Daoy (cell line): ENCODE measurements around the gene DMRTC2. TPM values are rescaled to one million over a fixed set of nuclear protein-coding genes. Genes with fewer than 3 reads are reported as not detected.

ENCODE experiments used
- DNase-seq: peaks from one replicate; pipeline ENCODE4 v3.0.0-alpha.2; 2015; ENCODE audit warnings: low read depth
- total RNA-seq: library from RNA; depleted of rRNA; stranded (reverse); fragments of >200 nt; shearing (Covaris generic); gene quantifications from 2 replicates; pipeline ENCODE4 v1.2.3, GENCODE V29; 2014; rRNA removed

The DMRTC2 gene
- total RNA-seq, 1 experiment from 2014 or later: not detected

- DNase-seq: no peak
Measured at GRCh38 chr19:41890936-41891335, 46.1 kb downstream of the DMRTC2 start.

- no peak for DNase-seq
Measured at GRCh38 chr19:41892173-41892902, 47.5 kb downstream of the DMRTC2 start.

DNA sequence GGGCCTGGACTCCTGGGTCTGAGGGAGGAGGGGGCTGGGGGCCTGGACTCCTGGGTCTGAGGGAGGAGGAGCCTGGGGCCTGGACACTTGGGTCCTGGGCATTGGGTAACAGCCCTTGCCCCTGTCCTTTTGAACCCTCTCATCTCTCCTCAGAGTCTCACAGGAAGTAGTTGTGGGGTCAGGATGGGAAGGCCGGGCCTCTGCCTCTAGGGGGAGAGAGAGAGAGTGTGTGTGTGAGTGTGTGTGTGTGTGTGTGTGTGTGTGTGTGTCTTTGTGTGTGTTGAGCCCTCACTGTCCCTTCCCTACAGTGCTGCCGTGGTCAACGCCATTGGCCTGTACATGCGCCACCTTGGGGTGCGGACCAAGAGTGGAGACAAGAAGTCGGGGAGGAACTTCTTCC, 49.1 kb downstream of the DMRTC2 start:
- DNase-seq: no peak

- DNase-seq: no peak
Measured at GRCh38 chr19:41894350-41894749, 49.5 kb downstream of the DMRTC2 start.

DNA sequence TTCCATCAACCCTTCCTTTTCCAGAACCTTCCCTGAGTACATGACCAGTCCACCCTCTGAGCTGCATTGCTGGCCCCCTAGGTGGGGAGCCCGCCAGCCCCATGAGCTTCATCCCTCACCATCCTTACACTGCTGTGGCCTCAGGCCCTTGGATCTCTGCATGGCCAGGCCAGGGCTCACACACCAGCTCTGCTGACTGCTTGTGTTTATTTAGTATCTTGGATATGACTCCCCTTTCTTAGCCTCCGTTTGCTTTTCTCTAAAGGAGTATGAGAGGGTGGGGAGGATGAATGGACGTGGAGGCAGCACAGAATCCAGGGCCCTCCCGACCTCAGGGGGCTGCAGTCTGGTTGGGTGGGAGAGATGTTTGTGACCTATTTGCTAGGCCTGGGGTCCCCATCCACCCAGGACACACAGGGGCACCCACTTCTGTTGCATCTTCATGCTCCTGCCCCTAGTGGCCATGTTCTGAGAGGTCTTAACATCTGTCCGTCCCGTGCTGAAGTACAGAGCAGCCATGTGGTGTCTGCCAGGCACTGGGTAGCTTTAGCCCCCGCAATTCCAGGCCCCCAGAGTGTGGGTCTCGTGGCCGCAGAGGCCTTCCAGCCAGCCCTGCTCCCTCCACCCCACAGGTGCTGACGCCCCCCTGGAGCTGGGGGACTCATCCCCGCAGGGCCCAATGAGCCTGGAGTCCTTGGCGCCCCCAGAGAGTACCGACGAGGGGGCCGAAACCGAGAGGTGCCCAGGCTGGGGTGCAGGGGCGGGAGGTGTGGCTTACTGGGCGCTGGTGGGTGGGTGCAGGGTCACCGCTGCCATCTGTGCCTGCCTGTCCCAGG, 51.1 kb downstream of the DMRTC2 start:
- DNase-seq: no peak

GRCh38 chr19:41896581-41896942, 51.7 kb downstream of the DMRTC2 start:
- no peak for DNase-seq

GRCh38 chr19:41897181-41897580, 52.3 kb downstream of the DMRTC2 start:
- no peak for DNase-seq

GRCh38 chr19:41897820-41898219, 53.0 kb downstream of the DMRTC2 start:
- no peak for DNase-seq

- DNase-seq: no peak
Measured at GRCh38 chr19:41898235-41898634, 53.4 kb downstream of the DMRTC2 start.

Other genes starting within 250 kb of the DMRTC2 start
- not detected in 2 replicates for gene CEACAM4, start 218.0 kb upstream of the DMRTC2 start, total RNA-seq
- gene CEACAM7, start 156.8 kb upstream of the DMRTC2 start, total RNA-seq: not detected in 2 replicates
- gene CEACAM5, start 136.4 kb upstream of the DMRTC2 start, total RNA-seq: not detected in 2 replicates
- gene CEACAM6, start 89.5 kb upstream of the DMRTC2 start, total RNA-seq: not detected in 2 replicates
- gene CEACAM3, start 48.5 kb upstream of the DMRTC2 start, total RNA-seq: not detected in 2 replicates
- not detected in 2 replicates for gene LYPD4, start 359 bp upstream of the DMRTC2 start, total RNA-seq
- 2,465 and 2,894 TPM in 2 replicates for gene RPS19, start 15.2 kb downstream of the DMRTC2 start, total RNA-seq
- gene CD79A, start 32.2 kb downstream of the DMRTC2 start, total RNA-seq: not detected in 2 replicates
- gene ARHGEF1, start 38.1 kb downstream of the DMRTC2 start, total RNA-seq: 73.9 and 76.2 TPM in 2 replicates
- gene ERFL, start 83.4 kb downstream of the DMRTC2 start, total RNA-seq: not detected in 2 replicates
- gene RABAC1, start 114.3 kb downstream of the DMRTC2 start, total RNA-seq: 108 and 126 TPM in 2 replicates
- gene ATP1A3, start 149.2 kb downstream of the DMRTC2 start, total RNA-seq: 0.97 and 1.6 TPM in 2 replicates
- gene GRIK5, start 225.2 kb downstream of the DMRTC2 start, total RNA-seq: 0.42 and 0.57 TPM in 2 replicates
- 18.5 and 19.3 TPM in 2 replicates for gene ZNF574, start 231.1 kb downstream of the DMRTC2 start, total RNA-seq